ENCODE results near the gene USP16.
"Not testable (repeated sequence)": the region's sequence is repeated elsewhere in the genome, so short reads cannot be mapped to it uniquely, and the experiment has no call there.

The USP16 gene

GRCh38 chr21:29024474-29025327, at the start of gene USP16:
TSS of gene USP16 (plus strand) at chr21:29024668. CDS start at chr21:29027914, 3,246 bp downstream.
- DNase-seq: peak; percentile 95

GRCh38 chr21:28975397-28975796, 49.1 kb upstream of the USP16 start:
- no peak for DNase-seq

GRCh38 chr21:28979092-28979491, 45.4 kb upstream of the USP16 start:
- DNase-seq: no peak

- DNase-seq: no peak
These were observed 41.8 kb upstream of the USP16 start for GRCh38 chr21:28982637-28983036.

GRCh38 chr21:28986677-28987076, 37.8 kb upstream of the USP16 start:
- DNase-seq: no peak

- not testable (repeated sequence) for DNase-seq
These were observed 36.3 kb upstream of the USP16 start for GRCh38 chr21:28988146-28988545.

GRCh38 chr21:28991861-28992525, 32.5 kb upstream of the USP16 start:
- DNase-seq: peak; percentile 5

GRCh38 chr21:28992526-28993292, 31.8 kb upstream of the USP16 start, which contains the start of gene LTN1:
TSS of gene LTN1 (minus strand) at chr21:28992877. CDS start at chr21:28992805, 72 bp downstream.
- DNase-seq: peak; percentile 96

- no peak for DNase-seq
These were observed 31.2 kb upstream of the USP16 start for GRCh38 chr21:28993293-28993629.

GRCh38 chr21:29002442-29003144, 21.9 kb upstream of the USP16 start:
- peak; percentile 93 for DNase-seq

- DNase-seq: no peak
These were observed 18.8 kb upstream of the USP16 start for GRCh38 chr21:29005696-29006095.

- no peak for DNase-seq
These were observed 17.3 kb upstream of the USP16 start for GRCh38 chr21:29007135-29007534.

GRCh38 chr21:29007810-29008209, 16.7 kb upstream of the USP16 start:
- no peak for DNase-seq

GRCh38 chr21:29008367-29008766, 16.1 kb upstream of the USP16 start:
- DNase-seq: no peak

- DNase-seq: not testable (repeated sequence)
These were observed 13.2 kb upstream of the USP16 start for GRCh38 chr21:29011236-29011635.

GRCh38 chr21:29017639-29018237, 6.7 kb upstream of the USP16 start:
- DNase-seq: no peak

GRCh38 chr21:29018540-29018939, 5.9 kb upstream of the USP16 start:
- DNase-seq: no peak

- DNase-seq: no peak
These were observed 2.3 kb upstream of the USP16 start for GRCh38 chr21:29022166-29022565.

GRCh38 chr21:29025328-29025713, 853 bp downstream of the USP16 start:
- DNase-seq: no peak

- DNase-seq: no peak
These were observed 5.1 kb downstream of the USP16 start for GRCh38 chr21:29029524-29029923.

GRCh38 chr21:29030909-29031308, 6.4 kb downstream of the USP16 start:
- no peak for DNase-seq

GRCh38 chr21:29033301-29033700, 8.8 kb downstream of the USP16 start:
- no peak for DNase-seq
